EL (cell line): Measurements from ENCODE around the gene KCNK6.
A peak's percentile ranks its signal among the peaks of the same experiment; 100 is the strongest.

Experiments
- DNase-seq: peaks from one replicate; pipeline ENCODE4 v3.0.0-alpha.2; 2016

The KCNK6 gene

GRCh38 chr19:38298821-38299680, 20.6 kb upstream of the KCNK6 start:
- no peak for DNase-seq

- DNase-seq, result no peak
Measured at GRCh38 chr19:38303517-38304351, 15.9 kb upstream of the KCNK6 start, which contains the start of gene C19orf33. C19orf33 (plus strand) TSS chr19:38304251; CDS start chr19:38304262, 11 bp downstream.

GRCh38 chr19:38304352-38304865, 15.2 kb upstream of the KCNK6 start:
- DNase-seq, result no peak

- no peak for DNase-seq
Measured at GRCh38 chr19:38304866-38305429, 14.7 kb upstream of the KCNK6 start.

- DNase-seq, result no peak
Measured at GRCh38 chr19:38306236-38306635, 13.4 kb upstream of the KCNK6 start.

- DNase-seq, result no peak
Measured at GRCh38 chr19:38307076-38307475, 12.6 kb upstream of the KCNK6 start.

- DNase-seq, result no peak
Measured at GRCh38 chr19:38307597-38307996, 12.0 kb upstream of the KCNK6 start.

GRCh38 chr19:38308006-38308766, 11.5 kb upstream of the KCNK6 start:
- DNase-seq, result no peak

- DNase-seq, result no peak
Measured at GRCh38 chr19:38308926-38309614, 10.6 kb upstream of the KCNK6 start.

- no peak for DNase-seq
Measured at GRCh38 chr19:38309615-38310278, 9.9 kb upstream of the KCNK6 start.

GRCh38 chr19:38310279-38310670, 9.4 kb upstream of the KCNK6 start:
- no peak for DNase-seq

- DNase-seq, result no peak
Measured at GRCh38 chr19:38310986-38311385, 8.7 kb upstream of the KCNK6 start.

- DNase-seq, result peak; percentile 98
Measured at GRCh38 chr19:38315657-38316476, 3.8 kb upstream of the KCNK6 start, which contains the start of gene YIF1B. YIF1B (minus strand) TSS chr19:38315947; CDS start chr19:38315917, 30 bp downstream.

GRCh38 chr19:38316477-38317067, 3.1 kb upstream of the KCNK6 start:
- DNase-seq, result no peak

- no peak for DNase-seq
Measured at GRCh38 chr19:38317104-38317612, 2.5 kb upstream of the KCNK6 start.

GRCh38 chr19:38318660-38319059, 985 bp upstream of the KCNK6 start:
- DNase-seq, result no peak

- DNase-seq, result no peak
Measured at GRCh38 chr19:38320969-38321339, 1.3 kb downstream of the KCNK6 start.

GRCh38 chr19:38321646-38322196, 2.1 kb downstream of the KCNK6 start:
- no peak for DNase-seq

GRCh38 chr19:38323291-38323690, 3.6 kb downstream of the KCNK6 start:
- no peak for DNase-seq
